SH-SY5Y (cell line): ENCODE results near the gene DAB2IP.
A peak's percentile ranks its signal among the peaks of the same experiment; 100 is the strongest.

Experiments used
- GATA2 ChIP-seq: IDR thresholded peaks from 2 replicates; pipeline ENCODE4 v1.6.1; 2011; ENCODE audit warnings: mild to moderate bottlenecking, low read depth, low read length
- GATA3 ChIP-seq: IDR thresholded peaks from 2 replicates; pipeline ENCODE4 v1.6.1; 2011; ENCODE audit warnings: low read depth, mild to moderate bottlenecking, low read length, moderate library complexity

Gene DAB2IP

GRCh38 chr9:121660367-121660766 lies 8.9 kb downstream of the DAB2IP start:
- TF ChIP-seq GATA3 (no peak), GATA2 (no peak)

- no peak for TF ChIP-seq GATA3
- no peak for TF ChIP-seq GATA2
Observed at GRCh38 chr9:121660876-121661275, 9.4 kb downstream of the DAB2IP start.

GRCh38 chr9:121661328-121661727 lies 9.9 kb downstream of the DAB2IP start:
- TF ChIP-seq GATA3 (no peak), GATA2 (no peak)

GRCh38 chr9:121662359-121662758 lies 10.9 kb downstream of the DAB2IP start:
- TF ChIP-seq GATA3: no peak
- no peak for TF ChIP-seq GATA2

- TF ChIP-seq GATA2 (no peak), GATA3 (no peak)
Observed at GRCh38 chr9:121662891-121663580, 11.6 kb downstream of the DAB2IP start.

- TF ChIP-seq GATA3: no peak
- TF ChIP-seq GATA2: no peak
Observed at GRCh38 chr9:121663591-121663990, 12.2 kb downstream of the DAB2IP start.

- TF ChIP-seq GATA3 (no peak), GATA2 (no peak)
Observed at GRCh38 chr9:121666294-121666693, 14.9 kb downstream of the DAB2IP start.

GRCh38 chr9:121667214-121667613 lies 15.8 kb downstream of the DAB2IP start:
- TF ChIP-seq GATA2: no peak
- no peak for TF ChIP-seq GATA3

GRCh38 chr9:121667890-121668289 lies 16.5 kb downstream of the DAB2IP start:
- TF ChIP-seq GATA3 (no peak), GATA2 (no peak)

GRCh38 chr9:121670431-121670830 lies 19.0 kb downstream of the DAB2IP start:
- TF ChIP-seq GATA2 (no peak), GATA3 (no peak)

- TF ChIP-seq GATA3: no peak
- peak; percentile 48; the same call in 1 of the 2 replicates for TF ChIP-seq GATA2
Observed at GRCh38 chr9:121671612-121672155, 20.2 kb downstream of the DAB2IP start.

GRCh38 chr9:121672213-121672612 lies 20.8 kb downstream of the DAB2IP start:
- TF ChIP-seq GATA3 (no peak), GATA2 (no peak)

GRCh38 chr9:121672986-121673385 lies 21.6 kb downstream of the DAB2IP start:
- TF ChIP-seq GATA2: no peak

- no peak for TF ChIP-seq GATA3
- TF ChIP-seq GATA2: no peak
Observed at GRCh38 chr9:121673576-121673975, 22.1 kb downstream of the DAB2IP start.

GRCh38 chr9:121674017-121674416 lies 22.6 kb downstream of the DAB2IP start:
- TF ChIP-seq GATA2 (no peak), GATA3 (no peak)
